Measurements from ENCODE around the gene OSBPL10.

GRCh38 chr3:31839144-31839917 is 141.7 kb downstream of the OSBPL10 start:
- TF ChIP-seq POLR2A (IDR thresholded peaks at IDR 0.05; ENCODE audit: low read depth, low read length) (no peak), POLR2AphosphoS5 (IDR thresholded peaks at IDR 0.05; ENCODE audit: low read depth, low read length) (no peak), TAF1 (IDR thresholded peaks at IDR 0.05; ENCODE audit: low read depth, low read length) (no peak), SPI1 (IDR thresholded peaks at IDR 0.05; ENCODE audit: low read depth, low read length) (no peak), POU2F2 (IDR thresholded peaks at IDR 0.05; ENCODE audit: low read depth, low read length) (no peak), PAX5 (IDR thresholded peaks at IDR 0.05; ENCODE audit: insufficient read depth, low read length, severe bottlenecking) (no peak)
